HTERT RPE-1 (cell line): ENCODE data around the gene PRAMEF27.
"Not testable (repeated sequence)": the region's sequence is repeated elsewhere in the genome, so short reads cannot be mapped to it uniquely, and the experiment has no call there.

Experiments
- in situ Hi-C: fragments of 300-500 bp; cut with MboI; formaldehyde crosslinking; loops from 4 replicates; pipeline ENCODE4 v1.14.3; 2020; ENCODE audit warnings: low sequenced_read_pairs

The PRAMEF27 gene

DNA sequence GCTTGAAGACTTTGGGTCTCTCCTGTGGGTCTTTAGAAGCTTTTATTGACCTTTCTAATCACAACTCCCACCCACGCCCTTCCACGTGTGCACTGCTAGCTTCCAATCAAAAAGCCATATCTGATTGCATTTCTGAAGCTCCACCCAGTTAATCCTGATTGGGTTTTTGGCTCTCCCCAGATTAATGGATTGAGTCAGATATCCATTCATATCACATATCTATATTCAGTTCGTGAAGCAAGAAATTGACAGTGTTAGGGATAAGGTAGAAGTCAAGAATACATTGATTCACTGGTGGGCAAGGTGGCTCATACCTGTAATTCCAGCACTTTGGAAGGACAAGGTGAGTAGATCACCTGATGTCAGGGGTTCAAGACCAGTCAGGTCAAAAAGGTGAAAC lies at the start of gene PRAMEF27:
Gene PRAMEF27, minus strand, starts transcription at position 101 of the 400 bp plus-strand sequence. CDS start 2,916 bp downstream, outside the sequence.
- in situ Hi-C loops, result not testable (repeated sequence)

DNA sequence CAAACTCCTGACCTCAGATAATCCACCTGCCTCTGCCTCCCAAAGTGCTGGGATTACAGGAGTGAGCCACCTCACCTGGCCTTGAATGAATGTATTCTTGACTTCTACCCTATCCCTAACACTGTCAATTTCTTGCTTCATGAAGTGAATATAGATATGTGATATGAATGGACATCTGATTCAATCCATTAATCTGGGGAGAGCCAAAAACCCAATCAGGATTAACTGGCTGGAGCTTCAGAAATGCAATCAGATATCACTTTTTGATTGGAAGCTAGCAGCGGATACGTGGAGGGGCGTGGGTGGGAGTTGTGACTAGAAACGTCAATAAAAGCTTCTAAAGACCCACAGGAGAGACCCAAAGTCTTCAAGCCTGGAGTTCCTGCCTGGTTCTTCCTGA lies 14.1 kb upstream of the PRAMEF27 start, which contains the start of gene PRAMEF25:
Gene PRAMEF25, plus strand, starts transcription at position 301 of the 400 bp plus-strand sequence. CDS start 2,920 bp downstream, outside the sequence.
- in situ Hi-C loops, result not testable (repeated sequence)

DNA sequence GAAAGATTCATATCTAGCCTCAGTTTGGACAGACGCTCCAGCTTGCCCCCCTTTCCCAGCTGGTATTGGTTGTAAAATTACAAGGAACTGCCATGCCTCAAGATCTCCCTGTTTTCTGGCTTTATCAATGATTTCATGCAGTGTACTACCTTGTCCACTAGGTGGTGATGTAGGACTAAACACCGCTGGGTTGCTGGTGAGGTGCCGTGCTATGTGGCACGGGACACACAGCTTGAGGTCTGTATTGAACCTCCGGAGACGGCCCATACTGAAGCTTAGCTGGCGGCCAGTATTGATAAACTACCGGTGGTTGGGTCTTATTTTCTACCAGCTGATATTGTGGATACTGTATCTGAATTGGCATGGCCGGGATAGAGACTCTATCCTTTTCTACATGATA lies 36.5 kb downstream of the PRAMEF27 start:
- in situ Hi-C loops, result not testable (repeated sequence)

DNA sequence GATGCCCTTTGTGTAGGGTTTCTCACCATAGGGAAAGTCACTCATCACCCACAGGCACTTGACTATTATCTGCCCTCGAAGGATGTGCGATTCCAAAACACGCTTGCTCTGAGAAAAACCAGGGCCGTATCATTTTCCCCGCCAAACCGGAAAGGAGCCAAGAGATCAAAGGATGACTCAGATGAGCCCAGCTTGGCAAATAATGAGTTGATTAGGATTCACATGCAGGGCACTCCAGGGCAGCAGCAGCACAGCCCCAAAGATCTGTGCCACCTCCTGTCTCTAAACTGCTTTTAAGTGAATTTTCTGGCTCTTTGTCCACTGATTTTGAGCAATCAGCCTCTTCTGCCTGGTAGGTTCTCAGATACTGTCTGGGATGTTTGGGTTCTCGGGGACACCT lies 44.4 kb downstream of the PRAMEF27 start:
- in situ Hi-C loops, result not testable (repeated sequence)

DNA sequence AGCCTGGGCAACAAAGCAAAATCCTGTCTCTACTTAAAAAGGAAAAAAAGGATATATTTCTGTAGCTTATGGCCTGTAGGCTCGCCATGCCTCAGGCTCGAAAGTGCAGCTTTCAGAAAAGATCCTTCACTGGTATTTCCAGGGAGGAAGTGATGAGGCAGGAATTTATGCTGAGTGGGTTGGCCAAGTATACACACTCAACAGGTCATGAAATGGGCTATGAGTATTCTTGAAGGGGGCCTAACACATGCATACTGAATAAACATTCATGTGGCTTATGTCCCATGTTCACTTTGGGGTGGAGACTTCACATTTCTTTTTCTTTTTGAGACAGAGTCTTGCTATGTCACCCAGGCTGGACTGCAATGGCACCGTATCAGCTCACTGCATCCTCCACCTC lies 47.0 kb downstream of the PRAMEF27 start:
- in situ Hi-C loops, result not testable (repeated sequence)

DNA sequence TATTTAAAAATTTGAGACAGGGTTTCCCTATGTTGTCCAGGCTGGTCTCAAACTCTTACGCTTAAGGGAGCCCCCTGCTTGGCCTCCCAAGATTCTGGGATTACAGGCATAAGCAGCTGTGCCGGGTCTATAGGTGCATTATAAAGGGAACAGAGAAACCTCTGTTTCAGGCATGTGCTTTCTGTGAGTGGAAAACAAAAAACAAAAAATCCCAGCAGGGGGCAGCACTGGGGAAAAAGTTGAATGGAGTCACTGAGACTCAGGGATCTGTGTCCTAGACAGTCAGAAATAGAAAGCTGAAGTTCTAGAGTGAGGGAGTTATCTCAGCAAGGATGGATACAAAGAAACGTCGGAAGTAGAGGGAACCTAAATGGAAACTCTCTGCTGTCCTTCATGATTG lies 50.6 kb downstream of the PRAMEF27 start:
- in situ Hi-C loops, result not testable (repeated sequence)
